Activated naive CD4-positive, alpha-beta T cell treated with anti-CD3 and anti-CD28 coated beads for 36 hours (primary cell): ENCODE measurements around the gene GOLT1A. TPM values are rescaled to one million over a fixed set of nuclear protein-coding genes. Genes with fewer than 3 reads are reported as not detected.

Source experiments
- CTCF ChIA-PET: fragments of 350-600 bp; sonication (Branson Sonifier 250); formaldehyde crosslinking; loops from one replicate; lab custom pipeline; 2021; ENCODE audit warnings: antibody characterized with exemption; lab: Charles Lee
- DNase-seq: peaks from one replicate; pipeline ENCODE4 v3.0.0-alpha.2; 2020
- H3K27ac Mint-ChIP-seq: one replicate; pipeline ENCODE4 v1.8.0; 2021; ENCODE audit warnings: mild to moderate bottlenecking, mixed read lengths
- H3K27me3 Mint-ChIP-seq: one replicate; pipeline ENCODE4 v1.8.0; 2021; ENCODE audit warnings: low read depth, mixed read lengths
- H3K36me3 Mint-ChIP-seq: one replicate; pipeline ENCODE4 v1.8.0; 2021; ENCODE audit warnings: low read depth, mixed read lengths
- H3K4me1 Mint-ChIP-seq: one replicate; pipeline ENCODE4 v1.8.0; 2021; ENCODE audit warnings: low read depth, mixed read lengths
- H3K4me3 Mint-ChIP-seq: one replicate; pipeline ENCODE4 v1.8.0; 2021; ENCODE audit warnings: mild to moderate bottlenecking, moderate library complexity, mixed read lengths
- H3K9me3 Mint-ChIP-seq: one replicate; pipeline ENCODE4 v1.8.0; 2021; ENCODE audit warnings: mixed read lengths
- intact Hi-C: fragments of 100-400 bp; cut with micrococcal nuclease; formaldehyde crosslinking; loops from one replicate; pipeline ENCODE4 v1.15.1; 2023
- total RNA-seq, 2 experiments: library from RNA; stranded (reverse); gene quantifications; one replicate each; pipeline ENCODE4 v1.2.3, GENCODE V29; 2021

The GOLT1A gene
- total RNA-seq, 2 experiments from 2014 or later: not detected

DNA sequence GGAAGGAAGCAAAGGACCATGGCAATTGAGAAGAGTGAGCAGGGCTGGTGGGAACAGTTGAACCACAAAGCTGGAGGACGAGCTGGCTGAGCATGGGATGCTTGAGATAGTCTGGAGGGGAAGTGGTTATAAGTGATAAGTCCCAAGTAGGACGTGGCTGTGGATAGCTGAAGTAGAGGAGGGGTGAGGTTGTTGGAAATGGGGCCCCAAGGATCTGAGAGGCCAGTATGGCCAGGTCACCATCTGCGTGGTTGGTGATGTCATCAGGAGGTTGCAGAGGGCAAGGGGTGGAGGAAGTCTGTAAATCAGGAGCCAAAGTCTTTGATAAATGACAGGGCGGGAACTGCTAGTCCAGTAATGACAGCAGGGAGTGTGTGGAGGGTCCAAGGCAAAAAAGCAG, 36.7 kb downstream of the GOLT1A start:
- CTCF ChIA-PET: interaction anchor here (3.5 kb wide), 1 partner anchor 14 kb away, joined by 14 read pairs; no protein-coding TSS in a partner anchor
- no peaks in the 10 kb centered on the region for H3K4me1 Mint-ChIP-seq
- DNase-seq: no peak
- H3K36me3 Mint-ChIP-seq: no peaks in the 10 kb centered on the region
- peaks cover 9% of the 10 kb centered on the region for H3K27me3 Mint-ChIP-seq
- intact Hi-C loops: no loop called here
- H3K27ac Mint-ChIP-seq: no peak overlapping the region
- no peak overlapping the region for H3K4me3 Mint-ChIP-seq
- H3K9me3 Mint-ChIP-seq: peaks cover 8% of the 10 kb centered on the region

DNA sequence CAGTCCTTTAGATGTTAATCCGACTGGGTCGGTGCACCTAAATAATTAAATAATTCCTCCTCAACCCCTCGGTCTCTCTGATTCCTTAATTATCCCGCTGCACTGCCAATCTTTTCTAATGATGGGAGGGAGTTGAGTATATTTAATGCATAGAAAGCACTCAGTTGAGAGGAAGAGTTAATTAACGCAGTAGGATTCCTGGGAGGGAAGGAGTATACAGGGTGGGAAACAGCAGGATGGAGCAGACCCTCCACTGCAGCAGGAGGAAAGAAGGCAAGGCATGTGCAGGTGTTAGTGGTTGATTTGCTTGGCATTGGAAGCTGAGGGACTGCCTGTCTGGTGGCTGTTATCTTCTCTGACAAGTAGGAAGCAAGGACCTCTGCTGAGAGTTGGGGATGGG, 37.7 kb downstream of the GOLT1A start:
- H3K27ac Mint-ChIP-seq: no peak overlapping the region
- peaks cover 13% of the 10 kb centered on the region for H3K9me3 Mint-ChIP-seq
- H3K4me1 Mint-ChIP-seq: no peaks in the 10 kb centered on the region
- H3K27me3 Mint-ChIP-seq: peaks cover 9% of the 10 kb centered on the region
- H3K36me3 Mint-ChIP-seq: no peaks in the 10 kb centered on the region
- CTCF ChIA-PET: interaction anchor here (1.9 to 3.5 kb wide), 2 partner anchors 13 to 31 kb away, joined by 7 to 14 read pairs; no protein-coding TSS in a partner anchor
- H3K4me3 Mint-ChIP-seq: no peak overlapping the region
- DNase-seq: no peak
- intact Hi-C loops: no loop called here

GRCh38 chr1:204174958-204175357, 38.8 kb downstream of the GOLT1A start:
- CTCF ChIA-PET: interaction anchor here (0.7 to 3.5 kb wide), 4 partner anchors 12 to 94 kb away, joined by 3 to 14 read pairs (median 6); no protein-coding TSS in a partner anchor
- H3K9me3 Mint-ChIP-seq: peaks cover 24% of the 10 kb centered on the region

DNA sequence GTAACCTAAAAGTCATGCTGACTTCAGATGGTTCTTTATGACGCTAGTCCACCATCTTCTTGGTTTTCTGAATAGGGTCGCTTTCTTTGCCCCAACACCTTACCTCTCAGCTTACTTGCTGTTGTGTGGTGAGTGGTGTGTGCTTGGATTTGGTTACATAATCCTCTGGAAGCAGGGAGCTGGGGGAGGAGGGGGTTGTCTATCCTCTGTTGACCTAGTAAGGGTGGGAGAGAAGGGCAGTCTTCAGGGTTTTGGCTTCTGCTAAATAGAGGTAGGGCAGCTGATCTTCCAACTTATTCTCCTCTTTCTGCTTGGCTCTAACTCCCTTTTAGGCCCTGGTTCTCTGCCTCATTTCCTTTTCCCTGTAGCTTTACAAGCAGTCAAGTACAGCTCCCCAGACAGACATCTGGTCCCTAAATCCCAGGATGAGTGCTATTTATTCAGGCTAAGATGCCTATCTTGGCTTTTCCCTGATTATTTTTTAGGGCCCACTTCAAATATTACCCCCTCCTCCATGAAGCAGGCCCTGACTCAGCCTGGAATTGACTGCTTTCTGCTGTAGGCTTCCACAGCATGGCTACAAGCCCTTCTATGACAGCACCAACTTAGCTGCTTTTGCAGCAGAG, 41.3 kb downstream of the GOLT1A start:
- H3K9me3 Mint-ChIP-seq: peaks cover 38% of the 10 kb centered on the region
- no peak for DNase-seq
- H3K27ac Mint-ChIP-seq: no peak overlapping the region
- CTCF ChIA-PET: interaction anchor here (1.0 to 1.4 kb wide), 2 partner anchors 10 to 35 kb away, joined by 5 to 7 read pairs; no protein-coding TSS in a partner anchor
- peaks cover 4% of the 10 kb centered on the region for H3K27me3 Mint-ChIP-seq
- intact Hi-C loops: no loop called here
- no peaks in the 10 kb centered on the region for H3K4me1 Mint-ChIP-seq
- H3K4me3 Mint-ChIP-seq: no peak overlapping the region
- peaks cover 3% of the 10 kb centered on the region for H3K36me3 Mint-ChIP-seq

More at GRCh38 chr1:204174958-204175357, 38.8 kb downstream of the GOLT1A start:
- DNase-seq: no peak
- Mint-ChIP-seq H3K27ac (no peak overlapping the region), H3K27me3 (peaks cover 9% of the 10 kb centered on the region), H3K4me3 (no peak overlapping the region), H3K4me1 (no peaks in the 10 kb centered on the region), H3K36me3 (peaks cover 3% of the 10 kb centered on the region)
- intact Hi-C loops: no loop called here

DNA sequence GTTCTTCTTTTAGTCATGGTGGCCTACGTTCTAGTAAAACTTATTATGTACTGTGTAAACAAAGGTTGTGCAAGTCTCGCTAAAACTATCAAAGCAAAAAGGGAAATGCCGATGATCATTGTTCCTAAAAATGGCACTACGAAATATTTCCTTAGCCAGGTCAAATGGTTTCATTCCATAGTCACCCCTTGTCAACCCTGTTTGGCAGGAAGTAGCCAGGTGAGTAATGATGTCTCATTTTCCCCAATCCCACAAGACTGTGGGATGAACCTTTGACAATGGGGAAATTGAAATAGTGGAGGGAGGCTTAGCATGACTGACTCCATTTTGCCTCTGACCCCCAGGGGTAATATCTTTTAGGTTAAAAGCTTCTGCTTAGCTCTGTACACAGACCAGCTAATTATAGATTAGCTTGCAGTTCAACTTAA, 42.0 kb downstream of the GOLT1A start:
- Mint-ChIP-seq H3K27me3 (peaks cover 4% of the 10 kb centered on the region), H3K27ac (no peak overlapping the region), H3K36me3 (peaks cover 6% of the 10 kb centered on the region), H3K4me3 (no peak overlapping the region), H3K9me3 (peaks cover 40% of the 10 kb centered on the region), H3K4me1 (no peaks in the 10 kb centered on the region)
- intact Hi-C loops: no loop called here
- DNase-seq: no peak
- CTCF ChIA-PET: interaction anchor here (1.4 kb wide), 1 partner anchor 9 kb away, joined by 7 read pairs; no protein-coding TSS in a partner anchor

DNA sequence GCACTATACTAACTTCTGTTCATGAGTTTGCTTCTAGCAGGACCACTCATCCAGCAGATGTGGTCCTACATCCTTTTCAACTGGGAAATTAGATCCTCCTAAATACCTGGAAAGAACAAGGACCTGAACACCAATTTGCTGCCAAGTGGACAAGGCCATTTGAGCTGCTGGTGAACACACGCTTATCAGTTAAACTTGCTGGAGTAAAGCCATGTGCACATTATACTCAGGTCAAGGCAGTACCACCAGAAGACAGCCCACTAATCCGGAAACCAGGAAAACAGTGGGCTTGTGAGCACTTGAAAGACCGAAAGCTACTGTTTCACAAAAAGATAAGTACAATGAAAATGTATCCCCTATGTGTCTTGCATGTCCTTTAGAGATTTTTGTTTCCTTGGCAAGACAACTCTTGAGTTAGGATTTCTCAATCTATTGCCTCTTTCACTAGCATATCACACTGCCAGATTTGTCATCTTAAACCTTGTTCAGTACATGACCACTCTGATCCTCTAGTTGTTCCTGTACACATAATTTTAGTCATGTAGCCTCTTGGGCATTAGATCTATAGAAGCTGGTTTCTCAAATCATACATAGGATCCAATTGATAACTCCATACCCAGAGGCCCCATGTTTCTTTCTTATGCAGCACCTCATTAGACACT, 43.2 kb downstream of the GOLT1A start:
- Mint-ChIP-seq H3K36me3 (peaks cover 6% of the 10 kb centered on the region), H3K27me3 (peaks cover 4% of the 10 kb centered on the region), H3K4me3 (no peak overlapping the region), H3K9me3 (peaks cover 40% of the 10 kb centered on the region), H3K27ac (no peak overlapping the region), H3K4me1 (no peaks in the 10 kb centered on the region)
- intact Hi-C loops: no loop called here
- no peak for DNase-seq
- CTCF ChIA-PET: no interaction called here

GRCh38 chr1:204169858-204170257, 43.9 kb downstream of the GOLT1A start:
- intact Hi-C loops: no loop called here
- Mint-ChIP-seq H3K4me3 (no peak overlapping the region), H3K27me3 (peaks cover 4% of the 10 kb centered on the region), H3K9me3 (peaks cover 40% of the 10 kb centered on the region), H3K36me3 (peaks cover 6% of the 10 kb centered on the region), H3K27ac (no peak overlapping the region), H3K4me1 (no peaks in the 10 kb centered on the region)
- DNase-seq: no peak
- CTCF ChIA-PET: interaction anchor here (0.5 kb wide), 1 partner anchor 16 kb away, joined by 3 read pairs; no protein-coding TSS in a partner anchor

DNA sequence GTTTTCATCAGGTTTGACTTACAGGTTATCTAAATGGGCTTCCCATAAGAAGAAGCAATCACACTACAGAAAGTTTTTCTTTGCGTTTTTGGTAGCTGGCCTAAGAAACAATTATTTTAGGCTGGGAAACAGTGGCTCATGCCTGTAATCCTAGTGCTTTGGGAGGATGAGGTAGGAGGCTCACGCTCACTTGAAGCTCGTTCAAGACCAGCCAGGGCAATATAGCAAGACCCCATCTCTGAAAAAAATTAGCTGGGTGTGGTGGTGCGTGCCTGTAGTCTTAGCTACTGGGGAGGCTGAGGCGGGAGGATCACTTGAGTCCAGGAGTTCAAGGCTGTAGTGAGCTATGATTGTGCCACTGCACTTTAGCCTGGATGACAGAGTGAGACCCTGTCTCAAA, 46.1 kb downstream of the GOLT1A start:
- peaks cover 36% of the 10 kb centered on the region for H3K9me3 Mint-ChIP-seq
- H3K4me1 Mint-ChIP-seq: no peaks in the 10 kb centered on the region
- no peak for DNase-seq
- H3K36me3 Mint-ChIP-seq: peaks cover 6% of the 10 kb centered on the region
- CTCF ChIA-PET: interaction anchor here (0.6 to 7.9 kb wide), 4 partner anchors 17 to 305 kb away, joined by 3 to 89 read pairs (median 3); no protein-coding TSS in a partner anchor
- no peaks in the 10 kb centered on the region for H3K27me3 Mint-ChIP-seq
- H3K27ac Mint-ChIP-seq: no peak overlapping the region
- no peak overlapping the region for H3K4me3 Mint-ChIP-seq
- intact Hi-C loops: no loop called here

- Mint-ChIP-seq H3K36me3 (peaks cover 6% of the 10 kb centered on the region), H3K4me1 (no peaks in the 10 kb centered on the region), H3K4me3 (no peak within 1 kb of the TSS), H3K27ac (no peak within 1 kb of the TSS), H3K9me3 (peaks cover 26% of the 10 kb centered on the region), H3K27me3 (peaks cover 1% of the 10 kb centered on the region)
- no peak for DNase-seq
- CTCF ChIA-PET: interaction anchor here (1.3 to 8.1 kb wide), 4 partner anchors 15 to 232 kb away, joined by 3 to 89 read pairs (median 46); partner anchors contain the start of gene PLEKHA6
- intact Hi-C loops: no loop called here
Observed at GRCh38 chr1:204166219-204166618, 47.6 kb downstream of the GOLT1A start, which contains the start of gene REN. Gene REN, minus strand, starts transcription at chr1:204166337. Its CDS starts 44 bp downstream, at chr1:204166293.

- H3K36me3 Mint-ChIP-seq: peaks cover 3% of the 10 kb centered on the region
- intact Hi-C loops: loop anchor here (1.0 to 2.0 kb wide), 5 partner anchors 45 to 645 kb away; no protein-coding TSS in a partner anchor
- no peak overlapping the region for H3K4me3 Mint-ChIP-seq
- peaks cover 1% of the 10 kb centered on the region for H3K27me3 Mint-ChIP-seq
- no peak overlapping the region for H3K27ac Mint-ChIP-seq
- no peaks in the 10 kb centered on the region for H3K4me1 Mint-ChIP-seq
- peak; percentile 87 for DNase-seq
- CTCF ChIA-PET: interaction anchor here (0.6 to 8.1 kb wide), 39 partner anchors 9 to 825 kb away, joined by 3 to 89 read pairs (median 4); partner anchors contain the start of genes ETNK2, PLEKHA6 and SNRPE
- peaks cover 2% of the 10 kb centered on the region for H3K9me3 Mint-ChIP-seq
Observed at GRCh38 chr1:204162494-204163074, 51.2 kb downstream of the GOLT1A start.

GRCh38 chr1:204161609-204162493, 51.9 kb downstream of the GOLT1A start:
- no peak overlapping the region for H3K27ac Mint-ChIP-seq
- DNase-seq: no peak
- intact Hi-C loops: loop anchor here (1.0 to 2.0 kb wide), 5 partner anchors 45 to 645 kb away; no protein-coding TSS in a partner anchor
- H3K4me1 Mint-ChIP-seq: no peaks in the 10 kb centered on the region
- H3K4me3 Mint-ChIP-seq: no peak overlapping the region
- no peaks in the 10 kb centered on the region for H3K9me3 Mint-ChIP-seq
- H3K36me3 Mint-ChIP-seq: no peaks in the 10 kb centered on the region
- CTCF ChIA-PET: interaction anchor here (0.6 to 8.1 kb wide), 26 partner anchors 10 to 344 kb away, joined by 3 to 89 read pairs (median 6); partner anchors contain the start of genes ETNK2, PLEKHA6 and SNRPE
- H3K27me3 Mint-ChIP-seq: peaks cover 1% of the 10 kb centered on the region
